ENCODE data around the gene ADRA2A.

The ADRA2A gene

DNA sequence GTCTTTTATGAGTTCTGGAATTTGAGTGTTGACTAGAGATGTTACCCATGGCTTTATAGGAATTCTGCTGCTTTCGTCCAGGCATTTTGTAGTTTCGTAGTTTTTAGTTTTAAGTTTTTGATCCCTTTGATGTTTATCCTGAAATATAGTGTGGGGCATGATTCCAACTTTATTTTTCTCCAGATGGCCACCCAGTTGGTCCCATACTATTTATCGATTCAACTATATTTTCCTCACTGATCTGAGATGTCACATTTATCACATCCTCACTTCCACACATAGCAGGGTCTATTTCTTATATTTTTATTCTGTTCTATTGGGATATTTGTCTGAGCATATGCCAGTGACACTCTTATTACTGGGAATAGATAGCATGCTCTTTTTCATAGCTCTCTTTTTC, 33.9 kb downstream of the ADRA2A start:
- no peak for DNase-seq (ENCODE audit: low spot score)

DNA sequence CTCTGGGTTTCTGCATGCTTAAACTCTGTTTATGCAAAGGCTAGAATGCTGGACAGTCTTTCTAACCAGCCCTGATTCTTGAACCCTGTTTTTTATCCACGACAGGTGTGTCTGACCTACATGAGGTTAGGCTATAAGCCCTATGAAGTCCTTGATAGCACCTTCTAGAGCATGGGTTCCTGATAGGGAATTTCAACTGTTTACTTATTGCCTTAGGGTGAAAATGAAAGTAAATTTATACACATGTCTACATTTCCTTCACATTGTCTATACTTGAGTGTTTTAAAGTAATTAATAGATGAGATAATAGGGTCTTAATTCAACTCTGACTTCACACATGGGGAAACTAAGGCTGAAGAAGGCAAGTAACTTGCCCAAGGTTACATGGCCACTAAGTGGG, 35.5 kb downstream of the ADRA2A start:
- no peak for DNase-seq (ENCODE audit: low spot score)

DNA sequence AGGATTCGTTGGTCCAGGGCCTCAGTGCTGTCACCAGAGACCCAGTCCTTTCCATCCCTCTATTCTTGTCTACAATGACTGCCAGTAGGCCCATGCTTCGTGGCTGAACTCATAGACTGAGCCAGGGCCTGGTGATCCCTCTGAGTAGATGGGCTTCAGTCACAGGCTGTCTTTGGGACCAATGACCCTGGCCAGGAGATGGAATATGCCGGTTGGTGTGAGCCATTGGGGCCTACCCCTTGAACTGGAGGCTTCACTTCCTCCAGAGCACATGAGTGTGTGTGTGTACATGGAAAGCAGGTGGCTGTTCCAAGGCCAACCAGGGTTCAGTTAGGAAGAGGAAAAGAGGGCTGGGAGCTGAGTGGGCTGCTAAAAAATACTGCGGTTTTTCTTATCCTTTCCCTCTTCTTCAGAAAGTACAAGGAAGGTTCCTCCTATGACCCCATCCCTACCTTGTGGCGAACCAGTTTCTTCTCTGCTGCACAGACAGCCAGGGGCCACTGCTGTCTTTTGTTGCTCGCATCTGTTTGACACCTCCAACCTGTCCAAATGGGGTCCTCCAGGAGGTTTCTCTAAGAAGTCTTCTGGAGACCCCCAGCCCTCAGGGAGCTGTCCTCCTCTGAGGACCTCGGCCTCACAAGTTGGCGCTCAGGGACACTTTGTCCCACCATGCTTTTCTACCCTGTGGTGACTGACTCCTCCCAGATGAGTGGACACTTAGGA, 36.6 kb downstream of the ADRA2A start:
- no peak for DNase-seq (ENCODE audit: low spot score)

DNA sequence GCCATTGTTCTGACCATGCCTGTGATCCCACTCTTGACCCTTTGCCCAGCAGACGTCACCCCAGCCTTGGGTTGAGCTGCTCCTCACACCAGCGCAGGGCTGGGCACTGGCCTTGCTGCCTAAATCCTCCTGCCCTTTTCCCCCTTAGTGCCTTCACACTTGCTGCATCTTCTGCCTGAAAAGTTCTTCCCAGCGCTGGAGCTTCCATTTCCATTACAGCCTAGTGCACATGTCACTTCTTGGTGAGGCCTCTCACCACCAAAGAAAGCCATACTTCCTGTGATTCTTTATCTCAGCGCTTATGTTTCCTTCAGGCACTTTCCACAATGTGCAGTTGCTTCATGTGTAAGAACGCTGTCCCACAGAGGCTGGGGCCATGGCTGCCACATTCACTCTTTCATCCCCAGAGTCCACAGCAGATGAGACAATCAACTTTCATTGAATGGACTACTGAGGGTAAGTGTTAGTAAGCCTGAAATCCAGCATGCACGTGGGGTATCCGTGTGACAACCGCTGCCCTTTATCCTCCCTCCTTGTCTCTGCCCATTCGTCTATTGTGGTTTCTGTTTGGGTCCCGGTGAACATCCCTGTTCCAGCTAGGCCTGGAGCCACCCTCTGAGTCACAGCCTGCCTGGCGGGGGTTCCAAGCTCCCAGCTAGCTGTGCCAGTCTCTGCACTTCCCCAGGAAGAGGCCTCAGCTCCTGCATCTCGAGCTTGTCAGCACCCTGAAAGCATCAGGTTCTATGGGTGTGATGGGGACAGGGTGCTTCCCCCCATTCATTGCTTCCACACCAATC, 37.3 kb downstream of the ADRA2A start:
- no peak for DNase-seq (ENCODE audit: low spot score)

DNA sequence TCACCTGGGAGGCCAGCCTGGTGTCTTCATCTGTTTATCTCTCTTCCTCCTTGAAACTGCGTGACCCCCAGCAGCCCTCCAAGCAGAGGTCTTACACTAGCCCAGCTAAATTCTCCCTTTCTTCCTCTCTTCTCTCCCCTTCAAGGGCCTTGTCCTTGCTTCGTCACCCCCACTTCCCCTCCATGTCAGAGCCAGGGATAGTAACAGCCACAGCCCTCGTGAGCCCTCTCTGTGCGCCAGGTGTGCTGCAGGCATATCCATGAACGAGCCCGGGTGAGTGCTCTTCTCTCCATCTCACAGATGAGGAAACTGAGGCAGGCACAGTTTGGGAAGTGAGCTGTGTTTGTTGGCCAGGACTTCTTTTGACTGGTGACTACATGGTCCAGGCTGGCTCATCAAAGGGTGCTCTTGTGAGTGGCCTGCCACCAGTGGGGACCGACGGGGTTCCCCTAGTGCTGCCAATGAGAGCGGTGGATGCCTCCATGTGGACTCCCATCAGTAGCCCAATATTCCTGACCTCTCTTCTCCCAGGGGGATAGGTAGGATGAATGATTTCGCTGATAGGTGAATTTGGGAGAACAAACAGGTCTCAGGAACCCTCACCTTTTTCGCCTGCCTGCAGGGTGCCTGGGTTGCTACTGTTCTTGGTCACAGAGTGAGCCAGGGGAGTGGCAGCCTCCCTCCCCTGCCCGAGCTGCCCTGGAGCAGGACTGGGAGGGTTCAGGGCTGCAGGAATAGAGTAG, 38.1 kb downstream of the ADRA2A start:
- no peak for DNase-seq (ENCODE audit: low spot score)

DNA sequence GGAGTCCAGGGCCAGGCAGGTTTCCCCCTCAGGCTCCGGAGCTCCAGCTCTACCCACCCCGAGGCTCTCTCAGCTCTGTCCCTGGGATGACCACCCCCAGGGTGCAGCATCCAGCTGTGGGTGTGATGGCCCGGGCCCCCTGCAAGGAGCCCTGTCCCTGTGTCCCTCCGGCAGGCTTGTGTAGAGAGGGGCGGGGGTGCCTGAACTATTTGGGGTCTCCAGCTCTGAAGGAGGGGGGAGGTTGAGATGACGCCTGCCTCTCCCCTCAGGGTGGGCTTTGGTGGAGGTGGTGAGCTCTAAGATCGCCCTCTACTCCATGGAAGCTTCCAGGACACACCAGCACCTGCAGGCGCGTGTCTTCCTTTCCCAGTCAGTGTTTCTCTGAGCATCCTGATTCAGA, 39.4 kb downstream of the ADRA2A start:
- no peak for DNase-seq (ENCODE audit: low spot score)

DNA sequence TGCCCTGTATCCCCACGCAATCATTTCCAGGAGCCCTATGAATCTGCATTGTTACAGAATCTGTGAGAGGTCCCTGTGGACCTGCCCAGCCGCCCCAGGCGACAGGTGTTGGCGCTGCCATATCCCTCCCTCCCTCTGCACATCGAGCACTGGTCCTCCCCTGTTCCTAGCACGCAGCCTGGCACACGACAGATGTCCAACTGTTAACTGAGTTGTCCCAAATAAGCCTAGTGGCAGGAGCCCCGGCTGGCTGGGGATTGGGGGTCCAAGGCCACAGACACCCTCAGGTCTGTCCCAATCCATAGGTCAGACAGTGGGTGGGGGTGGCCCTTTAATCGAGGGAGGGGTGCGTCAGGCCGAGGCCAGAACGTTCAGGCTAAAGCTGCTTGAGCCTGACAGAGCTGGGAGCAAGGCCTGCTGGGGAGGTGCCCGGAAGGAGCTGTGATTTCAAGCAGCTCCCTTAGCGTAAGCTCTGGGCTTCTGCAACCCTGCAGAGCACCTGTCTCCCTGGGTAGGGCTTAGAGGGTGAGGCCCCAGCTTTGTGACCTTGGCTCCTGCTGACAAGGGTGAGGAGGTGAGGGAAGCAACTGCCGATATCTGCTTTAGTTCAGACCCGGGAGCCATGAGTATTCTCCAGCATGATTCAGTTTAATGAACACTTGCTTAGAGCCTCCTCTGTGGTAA, 40.1 kb downstream of the ADRA2A start:
- no peak for DNase-seq (ENCODE audit: low spot score)

DNA sequence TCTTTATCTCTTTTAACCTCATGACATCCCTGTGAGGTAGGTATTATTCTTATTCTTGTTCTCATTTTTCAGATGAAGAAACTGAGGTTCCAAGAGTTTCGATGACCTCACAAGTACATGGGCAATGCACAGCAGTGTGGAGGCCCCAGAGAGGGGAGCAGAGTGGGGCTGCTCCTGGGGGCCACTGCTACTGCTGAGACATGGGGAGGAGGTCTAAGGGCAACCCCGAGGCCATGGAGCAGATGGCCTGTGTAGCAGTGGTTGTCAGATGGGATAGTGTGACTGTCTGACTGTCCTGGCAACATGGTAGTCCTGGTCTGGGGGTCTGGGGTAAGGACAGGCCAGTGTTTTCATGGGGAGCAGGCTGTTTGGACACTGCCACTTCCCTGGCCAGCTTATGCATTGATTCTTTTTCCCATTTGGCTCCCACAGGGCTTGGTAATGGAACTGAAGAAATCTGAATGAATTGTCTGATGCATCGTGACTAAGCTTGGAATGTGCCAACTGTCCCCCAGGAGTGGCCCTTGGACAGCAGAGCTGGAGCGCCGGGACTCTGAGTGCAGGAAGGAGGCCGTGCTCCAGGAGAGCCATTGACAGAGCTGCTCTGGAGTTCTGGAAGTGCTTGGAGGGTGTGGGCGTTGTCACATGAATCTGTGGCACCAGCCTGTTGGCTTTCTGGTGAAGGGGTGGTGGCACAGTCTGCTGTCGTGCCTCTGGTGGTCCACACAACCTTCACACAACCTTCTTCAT, 40.9 kb downstream of the ADRA2A start:
- DNase-seq (ENCODE audit: low spot score), result no peak

DNA sequence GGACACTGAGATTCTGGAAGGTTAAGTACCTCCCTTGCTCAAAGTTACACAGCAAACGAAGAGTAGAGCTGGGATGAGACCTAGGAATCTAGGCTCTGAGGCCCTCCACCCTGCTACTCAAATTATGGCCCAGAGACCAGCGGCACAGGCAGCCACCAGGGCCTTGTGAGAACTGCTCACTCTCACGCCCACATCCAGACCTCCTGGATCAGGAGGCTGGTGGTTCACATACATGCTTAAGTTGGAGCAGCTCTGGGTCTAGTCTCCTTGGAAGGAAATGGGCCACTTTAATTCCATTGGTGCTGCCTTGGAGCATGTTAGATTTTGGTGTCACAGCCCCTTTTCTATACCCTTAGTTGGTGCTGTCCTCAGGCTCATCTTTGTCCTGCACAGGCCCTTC, 41.9 kb downstream of the ADRA2A start:
- no peak for DNase-seq (ENCODE audit: low spot score)

DNA sequence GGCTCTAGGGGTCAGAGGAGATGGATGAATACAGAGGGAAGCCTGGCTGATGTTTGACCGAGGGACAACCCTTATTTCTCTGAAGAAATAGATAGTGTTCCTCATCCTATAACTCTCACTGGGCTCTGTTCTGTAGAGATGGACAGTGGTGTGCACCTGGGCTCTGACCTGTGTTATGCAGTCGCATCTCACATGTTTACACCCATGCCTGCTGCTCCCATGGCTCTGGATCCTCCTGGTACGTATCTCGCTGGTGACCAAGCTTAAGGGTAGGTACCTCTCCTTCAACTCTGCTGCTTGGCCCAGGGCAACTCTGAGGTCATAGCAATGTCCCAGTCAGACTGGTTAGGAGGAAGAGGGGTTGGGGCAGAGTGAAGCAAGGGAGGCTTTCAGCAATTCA, 42.8 kb downstream of the ADRA2A start:
- no peak for DNase-seq (ENCODE audit: low spot score)

DNA sequence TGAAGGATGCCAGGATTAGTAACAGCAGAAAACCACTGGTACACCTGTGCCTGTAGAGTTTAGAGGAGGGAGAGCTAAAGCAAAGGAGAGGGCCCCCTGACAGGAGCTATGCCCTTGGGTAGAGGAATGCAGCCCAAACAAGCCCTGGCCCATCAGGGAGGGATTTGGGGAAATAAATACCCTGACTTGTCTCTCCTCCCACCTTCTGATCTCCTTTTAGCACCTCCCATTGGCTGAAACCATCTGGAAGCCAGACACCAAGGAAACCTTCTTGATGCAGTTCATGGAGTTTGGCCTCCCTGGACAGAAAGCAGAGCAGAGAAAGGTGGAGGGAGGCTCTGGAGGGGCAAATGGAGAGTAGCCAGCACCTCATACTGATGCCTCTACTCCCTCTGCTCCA, 45.3 kb downstream of the ADRA2A start:
- no peak for DNase-seq (ENCODE audit: low spot score)

DNA sequence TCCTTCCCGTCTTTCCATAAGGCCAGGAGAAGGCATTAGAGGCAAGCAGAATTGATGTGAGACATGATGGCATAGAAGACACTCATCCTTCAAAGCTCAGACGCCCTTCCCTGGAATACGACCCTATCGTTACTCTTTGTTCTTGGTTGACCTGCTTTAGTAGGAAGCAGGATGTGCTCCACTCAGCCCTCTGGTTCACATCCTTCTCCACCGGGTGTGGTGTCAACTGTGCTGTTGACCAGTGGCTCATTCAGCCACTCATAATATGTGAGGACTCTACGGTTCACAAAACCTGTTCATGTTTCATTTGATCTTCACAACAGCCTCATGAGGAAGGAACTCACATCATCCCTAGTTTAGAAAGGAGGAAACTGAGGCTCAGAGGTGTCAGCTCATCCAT, 47.1 kb downstream of the ADRA2A start:
- DNase-seq (ENCODE audit: low spot score), result no peak

DNA sequence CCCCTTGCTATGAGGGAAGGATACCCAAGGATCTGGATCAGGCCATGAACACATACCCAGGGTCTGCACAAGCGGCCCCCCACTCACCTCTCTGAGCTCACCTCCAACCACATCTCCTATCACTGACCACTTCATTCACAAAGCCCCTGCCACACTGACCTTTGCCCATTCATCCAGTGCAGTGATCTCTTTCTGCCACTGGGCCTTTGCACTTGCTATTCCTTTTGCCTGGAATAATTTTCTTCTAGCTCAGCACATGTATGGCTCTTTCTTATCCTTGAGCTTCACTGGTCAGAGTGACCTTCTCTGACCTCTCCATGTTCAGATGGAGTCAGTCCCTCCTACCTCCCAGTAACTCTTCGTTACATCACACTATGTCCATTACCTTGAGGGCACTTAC, 48.3 kb downstream of the ADRA2A start:
- no peak for DNase-seq (ENCODE audit: low spot score)

DNA sequence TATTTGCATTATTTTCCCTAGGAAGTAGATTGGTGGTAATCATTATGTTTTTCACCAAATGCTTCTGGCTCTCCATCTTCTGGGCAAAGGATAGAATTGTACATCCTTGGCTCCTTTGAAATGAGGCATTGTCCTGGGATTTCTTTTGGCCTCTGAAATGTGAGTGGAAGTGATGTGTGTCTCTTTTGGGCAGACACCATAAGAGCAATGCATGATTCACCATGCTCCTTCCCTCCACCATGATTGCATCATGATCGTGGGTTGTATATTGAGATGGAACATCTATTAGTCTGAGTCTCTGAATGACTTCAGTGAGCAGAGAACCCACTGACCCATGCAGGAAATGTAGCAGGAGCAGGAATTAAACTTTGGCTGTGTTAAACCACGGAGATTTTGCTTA, 49.2 kb downstream of the ADRA2A start:
- no peak for DNase-seq (ENCODE audit: low spot score)

DNA sequence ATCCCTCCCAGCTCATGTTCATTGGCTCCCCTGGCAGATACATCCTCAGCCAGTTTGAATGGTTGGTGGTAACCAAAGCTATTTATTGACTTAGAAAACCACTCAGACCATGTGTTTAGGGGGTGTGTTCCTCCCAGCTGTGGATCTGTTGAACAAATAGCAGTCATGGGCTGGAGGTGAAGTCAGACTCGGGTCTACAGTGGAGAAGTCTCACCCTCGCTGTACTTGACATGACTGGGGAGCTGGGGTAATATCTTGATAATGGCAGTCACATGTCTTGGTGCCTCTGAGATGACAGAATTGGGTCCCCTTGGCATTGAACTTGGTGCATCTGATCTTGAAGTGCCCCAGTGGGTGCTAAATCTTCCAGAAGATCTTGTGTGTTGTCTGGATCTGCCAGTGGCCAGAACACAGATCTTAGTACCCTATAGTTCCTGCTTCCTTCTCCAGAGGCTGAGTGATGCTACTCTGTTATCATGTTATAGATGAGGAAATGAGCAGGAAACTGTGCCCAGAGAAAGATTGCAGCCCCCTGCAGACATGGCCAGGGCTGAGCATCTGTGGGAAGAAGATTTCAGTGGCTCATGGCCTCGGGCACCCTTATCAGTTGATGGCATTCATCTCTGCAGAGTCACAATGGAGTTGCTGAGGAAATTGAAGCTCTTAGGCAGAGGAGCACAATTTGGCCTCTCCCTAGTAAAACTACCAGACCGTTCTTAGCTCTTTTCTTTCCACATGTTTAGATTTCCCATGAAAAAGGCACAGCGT, 50.4 kb downstream of the ADRA2A start:
- no peak for DNase-seq (ENCODE audit: low spot score)

DNA sequence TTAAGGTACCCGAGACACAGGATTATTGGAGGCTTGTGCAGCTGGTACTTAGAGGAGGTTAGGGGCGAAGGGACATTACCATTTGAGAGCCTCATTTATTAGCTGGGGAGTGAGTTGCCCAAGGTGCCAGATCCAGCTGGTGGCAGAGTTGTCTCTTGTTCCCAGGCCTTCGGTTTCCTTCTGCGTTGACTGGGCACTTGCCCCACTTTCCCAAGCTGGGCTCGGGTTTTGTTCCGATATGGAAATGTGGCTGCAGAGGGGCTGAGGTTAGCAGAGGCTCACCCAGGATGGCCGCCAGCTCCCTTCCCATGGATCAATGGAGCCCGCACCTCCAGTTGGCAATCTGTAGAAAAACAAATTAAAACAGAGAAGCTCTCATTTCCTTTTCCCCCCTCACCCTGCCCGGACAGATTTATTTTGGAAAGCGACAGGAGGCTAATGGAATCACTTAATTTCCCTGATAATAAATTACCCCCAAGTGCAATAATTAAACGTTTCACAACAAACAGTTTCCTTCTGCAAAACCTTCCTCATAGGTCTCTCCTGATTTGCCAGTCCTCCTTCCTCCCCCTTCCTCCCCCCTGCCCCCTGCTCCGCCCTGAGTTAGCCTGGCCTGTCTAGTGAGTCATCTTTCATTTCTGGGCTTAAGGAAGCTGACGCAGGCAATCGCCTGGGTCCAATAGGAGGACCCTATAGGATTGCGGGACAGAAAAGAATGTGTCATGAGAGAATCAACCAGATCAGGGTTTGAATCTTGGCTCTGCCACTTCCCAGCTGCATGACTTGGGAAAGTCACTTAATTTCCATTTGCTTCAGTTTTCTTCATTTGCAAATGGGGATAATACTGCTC, 51.7 kb downstream of the ADRA2A start:
- DNase-seq (ENCODE audit: low spot score), result no peak

DNA sequence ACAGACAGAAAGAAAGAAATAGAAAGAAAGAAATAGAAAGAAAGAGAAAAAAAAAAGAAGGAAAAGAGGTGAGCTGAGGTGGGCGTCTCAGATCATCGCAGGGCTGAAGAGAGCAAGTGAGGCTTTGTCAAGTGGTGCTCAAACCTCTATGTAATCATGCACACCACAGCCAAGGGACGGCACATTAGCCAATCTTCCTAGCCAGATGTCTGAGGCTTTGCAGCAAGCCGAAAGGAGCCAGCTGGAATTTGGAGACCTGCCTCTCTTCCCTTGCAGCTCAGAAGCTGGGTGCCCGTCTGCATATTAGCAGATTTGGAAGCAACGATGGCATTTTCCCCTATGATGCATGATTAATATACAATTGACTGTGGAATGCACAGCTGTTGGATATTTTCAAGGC, 52.5 kb downstream of the ADRA2A start:
- DNase-seq (ENCODE audit: low spot score), result no peak

DNA sequence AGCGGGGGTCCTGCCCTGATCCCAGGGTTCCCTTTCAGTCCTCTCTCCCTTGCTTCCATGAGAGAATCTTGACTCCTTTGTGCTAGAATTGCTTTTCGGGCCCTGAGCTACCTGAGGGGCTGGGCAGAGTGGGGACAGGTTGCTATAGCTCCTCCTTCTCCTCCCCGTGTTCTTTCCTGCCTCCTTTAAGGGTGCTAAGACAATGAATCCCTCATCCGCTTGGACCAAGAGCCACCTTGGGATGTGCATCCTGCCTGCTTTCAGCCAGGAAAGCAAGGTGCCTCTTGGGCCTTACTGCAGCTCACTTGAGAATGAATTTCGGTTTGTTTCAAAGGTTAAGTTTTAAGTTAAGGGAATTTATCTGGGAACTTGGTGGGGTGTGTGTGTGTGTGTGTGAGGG, 53.6 kb downstream of the ADRA2A start:
- DNase-seq (ENCODE audit: low spot score), result no peak
